Left renal pelvis (tissue), 4 donors: Measurements from ENCODE around the gene ISM1. TPM values are rescaled to one million over a fixed set of nuclear protein-coding genes. Genes with fewer than 3 reads are reported as not detected.

Source experiments
- DNase-seq, 4 donors: peaks; one replicate each; pipeline ENCODE4 v3.0.0-alpha.2; 2013; ENCODE audit warnings: low read depth in 4 of 4, low spot score in 3 of 4
- polyA plus RNA-seq, 4 donors: library from polyadenylated mRNA; unstranded; fragments of 120-200 nt; gene quantifications; one replicate each; pipeline ENCODE4 v1.2.1, GENCODE V29; 2013; ENCODE audit not compliant: insufficient read length in 4 of 4

The ISM1 gene
- polyA plus RNA-seq, 4 donors: 0.37 to 5.3 (median 4.1) TPM

DNA sequence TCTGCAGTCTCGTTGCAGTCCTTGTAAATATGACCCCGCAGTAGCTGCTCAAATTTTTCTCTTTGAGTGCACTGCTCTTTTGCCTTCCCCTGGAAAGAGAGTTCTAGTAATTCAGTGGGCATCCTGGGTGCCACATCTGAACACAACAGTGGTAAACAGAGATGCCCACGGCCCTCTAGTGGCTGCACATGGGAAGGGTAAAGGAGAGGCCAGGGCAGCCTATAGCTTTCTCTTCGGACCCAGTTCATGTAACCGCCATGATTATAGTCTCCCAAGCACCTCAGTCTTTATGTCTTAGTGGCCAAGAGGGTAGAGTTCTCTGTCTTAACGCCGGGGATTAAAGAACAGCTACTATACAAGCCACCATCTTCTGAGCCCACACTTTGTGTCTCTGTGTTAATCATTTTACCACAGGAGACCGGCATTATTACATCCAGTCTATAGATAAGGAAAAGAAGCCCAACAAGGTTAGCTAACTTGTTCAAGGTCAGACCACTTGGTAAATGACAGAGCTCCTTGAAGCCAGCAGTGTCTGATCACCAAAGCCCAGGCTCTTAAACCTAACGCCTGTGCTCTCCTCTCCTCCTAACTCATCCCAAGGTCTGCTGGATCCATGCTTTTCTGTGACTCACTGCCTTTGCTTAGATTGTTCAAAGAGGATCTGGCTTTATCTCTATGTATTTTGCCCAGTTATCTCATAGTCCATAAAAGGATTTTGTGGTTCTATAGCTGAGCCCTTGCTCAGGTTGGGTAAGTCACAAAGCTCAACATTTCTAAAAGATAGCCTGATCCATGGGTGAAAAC lies 81.8 kb downstream of the ISM1 start:
- DNase-seq: no peak

DNA sequence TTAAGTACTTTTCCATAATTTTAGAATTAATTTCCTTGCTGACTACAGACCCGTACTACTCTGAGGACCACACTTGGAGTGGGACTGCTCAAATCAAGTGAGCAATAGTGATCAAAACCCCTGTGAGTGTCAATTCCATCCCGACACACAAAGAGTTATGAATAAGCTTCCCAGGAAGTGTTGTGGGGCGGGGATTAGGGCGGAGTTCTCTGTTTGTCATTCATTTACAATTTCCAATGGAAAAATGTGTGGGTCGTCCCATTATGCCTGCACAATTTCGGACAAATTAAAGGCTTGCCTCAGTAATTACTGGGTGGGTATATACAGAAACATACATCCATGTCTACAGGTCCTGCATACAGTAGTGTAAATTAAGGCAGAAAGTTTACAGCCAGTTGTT lies 84.2 kb downstream of the ISM1 start:
- DNase-seq: no peak

DNA sequence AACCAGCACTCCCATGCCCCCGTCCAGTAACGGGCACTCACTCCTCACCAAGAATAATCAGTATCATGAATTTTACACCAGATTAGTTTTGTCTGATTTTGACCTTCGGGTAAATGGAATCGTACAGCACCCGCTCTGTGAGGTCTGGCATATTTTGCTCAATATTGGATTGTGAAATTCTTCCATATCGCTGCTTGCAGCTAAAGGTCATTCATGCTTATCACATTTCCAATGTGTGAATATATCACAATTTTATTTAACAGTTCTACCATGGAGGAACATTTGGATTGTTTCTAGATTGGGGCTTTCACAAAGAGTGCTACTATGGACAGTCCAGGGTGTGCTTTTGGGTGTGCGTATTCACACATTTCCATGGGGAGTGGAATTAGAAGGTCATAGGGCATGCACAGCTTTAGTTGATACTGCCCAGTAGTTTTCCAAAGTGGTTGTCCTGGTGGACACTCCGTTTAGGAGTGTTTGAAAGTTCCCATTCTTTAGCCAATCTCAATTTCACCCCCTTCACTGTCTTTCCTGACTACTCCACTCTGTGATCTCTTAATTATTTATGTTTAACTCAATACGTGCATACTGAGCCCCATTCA lies 86.6 kb downstream of the ISM1 start:
- DNase-seq: no peak

DNA sequence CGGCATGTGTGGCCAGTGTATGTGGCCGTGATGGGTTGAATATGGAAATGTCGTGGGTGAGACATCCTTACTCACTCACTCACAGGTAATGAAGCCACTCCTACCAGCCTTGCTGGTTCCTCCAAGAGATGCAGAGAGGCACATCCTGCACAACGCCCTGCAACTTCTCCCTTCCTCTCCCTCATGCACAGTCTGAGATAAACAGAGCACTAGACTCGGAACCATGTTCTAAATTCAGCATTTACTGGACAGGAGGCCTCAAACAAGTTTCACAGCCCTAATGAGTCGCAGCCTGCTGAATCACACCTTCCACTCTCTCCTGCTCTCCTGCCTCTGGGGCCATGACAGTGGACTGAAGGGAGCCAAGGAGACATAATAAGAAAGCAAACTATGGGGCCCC lies 91.2 kb downstream of the ISM1 start:
- DNase-seq: no peak

DNA sequence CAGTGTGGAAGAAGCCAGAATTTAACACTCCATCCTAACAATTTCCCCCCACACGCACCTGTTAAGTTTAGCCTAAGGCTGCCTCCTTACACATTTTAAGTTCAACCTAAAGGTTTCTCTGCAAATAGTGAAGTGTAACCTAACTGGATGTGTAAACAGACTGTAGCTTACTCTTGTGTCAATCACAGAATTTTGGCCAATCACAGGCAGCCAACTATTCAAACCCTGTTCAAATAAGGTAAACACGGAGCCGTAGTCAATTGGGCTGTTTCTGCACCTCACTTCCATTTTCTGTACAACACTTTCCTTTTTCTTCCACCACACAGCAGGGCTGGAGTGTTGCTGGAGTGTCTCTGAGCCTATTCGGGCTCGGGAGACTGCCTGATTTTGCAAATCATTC lies 92.1 kb downstream of the ISM1 start:
- DNase-seq: no peak

DNA sequence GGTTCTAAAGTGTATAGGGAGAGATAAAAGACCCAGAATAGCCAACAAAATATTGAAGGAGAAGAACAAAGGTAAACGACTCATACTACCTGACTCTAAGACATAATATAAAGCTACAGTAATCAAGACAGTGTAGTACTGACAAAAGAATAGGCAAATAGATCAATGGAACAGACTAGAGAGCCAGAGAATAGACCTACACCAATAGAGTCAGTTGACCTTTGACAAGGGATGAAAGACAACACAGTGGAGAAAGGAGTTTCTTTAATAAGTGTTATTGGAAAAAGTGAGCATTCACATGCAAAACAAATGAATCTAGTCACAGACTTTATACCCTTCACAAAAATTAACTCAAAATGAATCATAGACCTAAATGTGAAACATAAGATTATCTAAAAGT lies 96.4 kb downstream of the ISM1 start:
- DNase-seq: no peak

DNA sequence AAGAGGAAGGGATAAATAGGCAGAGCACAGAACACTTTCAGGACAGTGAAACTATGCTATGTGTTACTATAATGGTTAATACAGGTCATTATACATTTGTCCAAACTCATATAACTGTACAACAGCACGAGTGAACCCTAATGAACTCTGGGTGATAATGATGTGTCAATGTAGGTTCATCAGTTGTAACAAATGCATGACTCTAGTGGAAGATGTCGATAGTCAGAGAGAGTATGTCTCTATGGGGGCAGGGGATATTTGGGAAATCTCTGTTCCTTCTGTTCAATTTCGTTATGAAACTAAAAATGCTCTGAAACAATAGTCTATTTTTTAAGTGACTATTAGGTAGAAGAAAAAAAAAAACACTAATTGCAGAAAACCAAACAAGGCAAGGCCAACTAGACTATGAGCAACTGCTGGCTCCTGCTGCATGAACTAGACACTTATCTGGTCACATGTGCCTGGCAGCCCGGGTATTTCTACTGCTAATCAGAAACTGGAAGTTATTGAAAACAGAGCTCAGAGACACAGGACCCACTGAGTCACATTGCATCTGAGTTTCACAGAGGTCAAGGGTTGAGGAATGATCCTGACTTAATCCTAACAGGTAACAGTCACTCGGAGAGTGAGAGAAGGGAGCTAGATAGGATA lies 97.9 kb downstream of the ISM1 start:
- no peak for DNase-seq

DNA sequence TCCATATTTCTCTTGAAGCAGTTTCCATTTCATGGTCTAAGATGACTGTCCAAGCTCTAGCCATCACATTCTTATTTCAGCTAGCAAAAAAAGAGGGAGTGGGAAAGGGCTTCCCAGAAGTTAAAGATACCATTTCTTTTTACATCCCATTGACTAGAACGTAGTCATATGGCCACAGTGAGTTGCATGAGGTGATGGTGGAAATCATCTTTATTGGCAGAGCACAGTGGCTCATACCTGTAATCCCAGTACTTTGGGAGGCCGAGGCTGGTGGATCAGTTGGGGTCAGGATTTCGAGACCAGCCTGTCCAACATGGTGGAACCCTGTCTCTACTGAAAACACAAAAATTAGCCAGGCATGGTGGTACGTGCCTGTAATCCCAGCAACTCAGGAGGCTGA lies 99.6 kb downstream of the ISM1 start:
- no peak for DNase-seq

DNA sequence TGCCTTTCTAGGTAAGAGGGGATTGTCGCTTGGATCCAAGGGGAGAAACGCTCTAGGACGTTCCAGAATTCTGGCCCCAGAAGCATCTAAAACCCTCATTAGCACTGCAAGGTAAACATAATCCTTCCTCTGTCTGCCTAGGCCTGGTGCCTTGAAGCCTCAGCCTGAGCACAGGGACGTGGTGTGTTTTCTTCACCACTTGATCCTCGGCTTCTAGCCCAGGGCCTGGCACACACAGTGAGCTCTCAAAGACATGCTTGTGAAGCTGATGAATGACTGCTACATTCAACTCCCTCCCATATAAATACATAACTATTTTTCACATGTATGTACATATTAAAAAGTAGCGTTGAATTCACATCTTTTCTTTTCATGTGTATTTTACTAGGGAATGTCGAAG lies 100.3 kb downstream of the ISM1 start:
- no peak for DNase-seq

DNA sequence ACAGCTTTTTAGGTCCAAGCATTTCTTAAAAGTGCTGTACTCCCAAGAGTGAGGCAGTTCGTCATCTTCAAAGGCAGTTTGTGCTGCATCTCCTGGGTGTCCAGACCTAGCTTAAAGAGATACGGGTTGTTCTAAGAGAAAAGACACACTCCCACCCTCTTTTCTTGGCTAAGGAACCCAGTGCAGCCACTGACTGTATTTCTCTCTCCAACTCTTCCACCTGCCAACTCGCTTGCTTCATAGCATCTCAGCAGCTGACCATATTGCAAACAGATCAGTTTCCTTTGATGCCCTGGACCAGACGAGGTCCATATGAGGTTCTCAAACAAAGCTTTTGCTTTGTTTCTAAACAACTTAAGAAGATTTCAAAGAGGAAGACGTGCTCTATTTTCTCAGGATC lies 101.1 kb downstream of the ISM1 start:
- no peak for DNase-seq

DNA sequence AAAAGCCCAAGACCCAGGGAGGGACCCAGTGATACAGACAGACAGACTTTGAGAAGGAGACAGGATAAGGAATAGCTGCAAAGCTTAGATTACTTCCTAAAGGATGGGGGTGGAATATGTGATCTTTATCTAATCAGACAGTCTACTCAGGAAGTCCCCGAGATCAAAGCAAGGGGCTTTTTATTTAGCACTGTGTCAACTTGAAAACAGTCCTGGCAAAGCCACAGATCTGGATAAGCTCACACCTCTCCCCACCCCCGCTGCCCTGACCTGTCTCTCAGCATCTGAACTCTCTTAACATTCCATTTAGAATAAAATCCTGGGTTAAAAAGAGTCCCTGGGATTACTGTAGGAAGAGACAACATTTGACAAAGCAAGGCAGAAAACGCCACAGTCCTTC lies 101.5 kb downstream of the ISM1 start:
- DNase-seq: no peak

DNA sequence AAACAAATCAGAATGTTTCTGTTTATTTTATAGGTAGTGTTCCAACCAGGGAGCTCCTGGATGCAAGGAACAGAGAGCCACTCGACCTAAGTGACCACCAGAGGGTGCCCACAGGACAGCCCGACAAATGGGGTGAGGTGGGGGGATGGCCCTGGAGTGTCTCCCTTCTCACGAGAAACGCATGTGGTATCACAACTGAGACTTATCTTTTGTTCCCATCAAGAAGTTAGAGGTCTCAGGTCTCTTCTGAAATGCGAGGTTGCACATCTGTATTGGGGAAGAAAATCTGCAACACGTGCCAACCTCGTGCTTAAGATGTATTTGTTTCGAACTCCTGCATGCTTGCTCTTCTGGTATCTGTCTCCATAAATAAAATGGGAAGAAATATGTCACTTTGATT lies 104.0 kb downstream of the ISM1 start:
- no peak for DNase-seq

DNA sequence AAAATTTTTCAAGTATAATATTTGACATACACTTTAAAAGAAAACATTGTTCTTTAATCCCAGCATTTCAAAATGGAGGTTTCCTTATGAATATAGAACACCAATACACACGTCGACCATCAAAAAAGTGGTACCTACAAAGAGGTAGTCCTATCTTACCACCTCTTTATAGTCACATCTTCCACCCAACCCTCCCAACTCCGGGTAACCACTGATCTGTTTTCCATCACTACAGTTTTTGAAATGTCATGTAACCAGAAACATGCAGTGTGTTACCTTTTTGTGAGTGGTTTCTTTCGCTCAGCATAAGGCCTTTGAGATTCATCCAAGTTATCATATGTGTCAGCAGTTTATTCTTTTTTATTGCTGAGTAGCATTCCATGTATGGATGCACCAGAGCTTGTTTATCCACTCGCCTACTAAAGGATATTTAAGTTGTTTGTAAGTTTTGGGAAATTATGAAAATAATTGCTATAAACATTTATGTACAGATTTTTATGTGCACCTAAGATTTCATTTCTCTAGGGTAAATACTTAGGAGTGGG lies 104.8 kb downstream of the ISM1 start:
- DNase-seq: no peak

DNA sequence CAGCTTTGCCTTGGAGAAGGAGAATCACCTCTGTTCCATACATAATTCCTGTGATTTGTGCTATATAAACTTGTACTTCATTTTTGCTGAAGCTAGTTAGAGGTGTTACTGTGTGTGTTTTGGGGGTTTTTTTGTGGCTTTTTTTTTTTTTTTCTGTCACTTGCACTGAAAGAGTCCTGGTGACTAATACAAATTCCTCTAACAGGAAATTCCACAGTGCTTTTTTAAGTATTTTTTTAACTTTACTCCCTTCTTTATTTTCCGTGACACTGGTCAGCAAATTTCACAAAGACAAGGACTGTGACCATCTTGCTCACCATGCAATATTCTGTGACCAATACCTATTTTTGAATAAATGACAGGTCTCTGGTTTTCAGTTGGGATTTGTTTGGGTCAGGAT lies 110.5 kb downstream of the ISM1 start:
- no peak for DNase-seq

DNA sequence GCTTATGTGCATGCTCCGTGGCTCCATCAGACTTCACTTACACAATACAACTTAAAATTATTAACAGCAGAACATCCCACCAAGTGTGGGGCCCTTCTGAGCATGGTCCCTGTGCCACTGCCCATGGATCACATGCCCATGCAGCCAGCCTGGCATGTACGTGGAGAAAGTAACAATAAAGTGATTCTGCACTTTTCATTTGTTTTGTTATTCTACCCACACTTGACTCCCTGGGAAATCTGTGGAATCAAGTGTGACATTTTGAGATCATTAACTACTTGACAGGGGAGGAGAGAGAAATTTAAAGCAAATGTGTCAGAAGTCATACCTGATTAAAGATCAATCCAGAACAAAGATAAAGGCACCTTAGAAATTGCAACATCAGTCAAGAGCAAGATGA lies 112.0 kb downstream of the ISM1 start:
- DNase-seq: peak in 1 of 4 donors; percentile 19

DNA sequence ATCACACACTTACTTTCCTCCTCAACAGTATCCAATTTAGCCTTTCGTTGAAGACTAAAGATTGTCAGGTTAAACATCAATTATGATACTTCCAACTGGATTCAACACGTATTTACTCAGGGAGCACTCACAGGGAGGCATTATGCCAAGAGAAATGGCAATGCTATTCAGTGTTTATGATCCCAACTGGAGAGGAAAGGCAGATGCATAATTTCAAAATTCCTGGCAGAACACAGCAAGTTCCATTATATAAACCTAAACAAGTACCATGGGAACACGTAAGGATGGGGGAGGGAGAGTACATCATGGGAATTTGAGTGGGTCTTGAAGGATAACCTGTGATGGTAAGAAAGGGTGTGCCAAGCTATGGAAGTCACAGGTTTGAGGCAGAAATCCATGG lies 112.7 kb downstream of the ISM1 start:
- DNase-seq: no peak

DNA sequence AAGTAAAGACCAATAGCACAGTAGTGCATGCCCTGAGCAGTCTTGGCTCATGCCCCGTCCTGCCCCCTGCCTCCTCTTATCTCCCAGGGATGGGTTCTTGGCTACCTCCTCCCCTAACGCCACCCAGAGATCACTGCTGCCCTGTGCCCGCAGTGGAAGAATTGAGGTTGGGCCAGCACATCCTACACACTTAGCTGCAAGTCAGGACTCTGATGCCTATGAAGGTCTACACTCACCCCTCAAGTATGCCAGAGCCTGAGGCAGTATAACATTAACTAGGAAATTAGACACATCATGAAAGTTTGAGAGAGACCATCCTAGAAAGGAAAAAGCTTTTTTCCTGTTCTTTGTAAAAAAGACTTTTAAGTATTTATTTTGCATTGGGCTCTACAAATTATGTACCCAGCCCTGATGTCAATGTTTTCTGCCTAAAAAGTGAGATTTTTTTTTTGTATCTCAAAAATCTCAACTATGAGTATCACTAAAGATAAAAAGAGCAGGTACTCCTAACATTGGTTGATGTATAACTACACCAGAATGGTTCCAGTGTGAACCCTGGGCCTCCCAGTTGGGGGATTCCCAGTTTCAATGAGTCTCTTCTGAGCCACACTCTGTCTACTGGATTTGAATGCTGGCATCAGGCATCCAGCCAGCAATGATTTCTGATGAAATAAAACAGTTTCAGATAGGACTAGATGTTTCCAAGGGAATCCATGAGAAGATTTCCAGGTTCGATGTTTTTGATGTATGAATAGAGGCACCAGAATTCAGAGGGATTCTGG lies 115.4 kb downstream of the ISM1 start:
- no peak for DNase-seq

DNA sequence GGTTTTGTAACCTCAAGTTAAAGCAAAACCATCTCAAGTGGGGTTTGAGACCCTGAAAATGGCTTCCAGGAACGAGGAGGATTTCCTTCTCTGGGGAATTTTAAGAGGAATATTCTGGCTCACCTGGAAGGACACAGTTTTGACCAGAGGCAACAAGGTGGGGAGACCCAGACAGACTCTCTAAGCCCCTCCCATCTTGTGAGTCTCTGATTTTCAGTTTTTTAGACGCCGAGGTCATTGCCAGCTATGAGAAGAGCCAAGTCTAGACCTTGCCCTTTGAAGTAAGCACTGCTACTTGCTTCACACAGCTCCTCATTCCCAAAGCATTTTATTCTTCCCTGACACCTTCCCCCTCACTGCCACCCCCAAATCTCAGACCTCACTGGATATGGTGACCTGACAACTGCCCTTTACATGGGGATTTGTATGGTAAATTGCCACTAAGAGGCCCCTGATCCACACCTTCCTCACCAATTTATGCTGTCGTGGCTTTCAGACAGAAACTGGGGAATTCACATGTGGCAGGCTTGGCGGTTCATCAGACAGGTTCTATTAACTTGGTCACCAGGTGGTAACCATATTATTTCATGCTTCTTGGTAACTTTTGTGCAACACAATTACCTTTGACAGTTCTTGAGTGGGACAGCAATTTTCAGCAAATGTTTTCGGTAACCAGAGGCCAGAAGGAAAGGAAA lies 116.2 kb downstream of the ISM1 start:
- DNase-seq: no peak

DNA sequence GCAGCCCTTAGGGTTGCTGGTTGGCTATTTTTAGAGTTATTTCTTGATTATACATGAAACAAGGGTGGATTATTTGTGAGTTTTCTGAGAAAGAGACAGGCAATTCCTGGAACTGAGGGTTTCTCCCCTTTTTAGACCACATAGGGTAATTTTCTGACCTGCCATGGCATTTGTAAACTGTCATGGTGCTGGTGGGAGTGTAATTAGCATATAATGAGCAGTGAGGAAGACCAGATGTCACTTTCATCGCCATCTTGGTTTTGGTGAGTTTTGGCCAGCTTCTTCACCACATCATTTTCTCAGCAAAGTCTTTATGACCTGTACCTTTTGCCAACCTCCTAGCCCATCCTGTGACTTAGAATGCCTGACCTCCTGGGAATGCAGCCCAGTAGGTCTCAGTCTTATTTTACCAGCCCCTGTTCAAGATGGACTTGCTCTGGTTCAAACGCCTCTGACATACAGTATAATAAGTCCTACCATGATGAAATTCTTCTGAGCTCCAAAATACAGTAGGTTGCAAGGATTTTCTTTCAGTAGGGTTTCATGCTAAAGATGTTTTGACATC lies 117.1 kb downstream of the ISM1 start:
- no peak for DNase-seq

DNA sequence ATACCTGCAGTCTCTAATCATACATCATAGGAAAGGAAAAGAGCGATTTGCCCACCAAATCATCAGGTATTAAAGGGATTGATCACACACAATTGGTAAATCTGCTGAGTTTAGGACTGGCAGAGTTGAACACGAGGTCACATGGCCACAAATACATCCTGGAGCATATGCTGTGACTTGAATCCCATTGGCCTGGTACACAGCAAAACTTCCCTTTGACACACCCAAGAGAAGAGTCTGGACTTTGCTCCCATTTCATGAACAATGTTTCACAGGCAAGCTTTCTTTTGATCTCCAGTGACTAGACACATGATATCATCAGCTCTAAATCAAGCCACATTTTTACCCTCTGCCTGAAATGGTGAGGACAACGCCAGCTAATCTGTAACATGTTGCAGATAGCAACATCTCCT lies 117.9 kb downstream of the ISM1 start:
- no peak for DNase-seq
